GM13976 (cell line): Measurements from ENCODE around the gene RSAD1.

Experiments used
- DNase-seq: peaks from one replicate; pipeline ENCODE4 v3.0.0; 2012; ENCODE audit warnings: low spot score
- in situ Hi-C: fragments of 300-500 bp; cut with MboI; formaldehyde crosslinking; loops from one replicate; pipeline ENCODE4 v1.12.0; 2022; ENCODE audit warnings: low sequenced_read_pairs, mixed read lengths, inconsistent platforms; ENCODE audit not compliant: unreplicated experiment
- TF ChIP-seq, protein P1 (sequence below): IDR thresholded peaks from 2 replicates; pipeline ENCODE4 v1.5.1; 2012; ENCODE audit warnings: borderline replicate concordance, mild to moderate bottlenecking; ENCODE audit not compliant: insufficient read depth; ENCODE audit errors: extremely low read depth, missing control alignments, control extremely low read depth

RSAD1 gene

DNA sequence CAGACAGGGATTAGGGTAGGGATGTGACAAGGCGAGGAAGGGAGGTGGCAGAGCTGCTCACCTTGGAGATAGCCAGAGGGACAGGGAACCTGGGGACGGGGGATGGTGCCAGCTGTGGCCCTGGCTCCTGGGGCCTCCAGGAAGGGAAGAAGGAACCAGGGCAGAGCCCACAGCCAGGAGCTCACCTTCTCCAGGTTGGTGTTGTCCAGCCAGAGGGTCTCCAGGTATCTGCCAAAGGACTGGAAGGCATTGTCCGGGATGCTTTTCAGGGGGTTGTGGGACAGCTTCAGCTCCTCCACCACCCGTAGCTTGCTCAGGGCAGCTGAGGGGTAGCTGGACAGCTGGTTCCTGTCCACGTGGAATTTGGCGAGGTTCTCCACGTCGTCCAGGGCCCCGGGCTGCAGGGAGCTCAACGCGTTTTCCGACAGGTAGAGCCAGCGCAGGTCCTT, 10.8 kb upstream of the RSAD1 start:
- peak; percentile 35 for DNase-seq
- in situ Hi-C loops = no loop called here
- TF ChIP-seq, protein P1, sequence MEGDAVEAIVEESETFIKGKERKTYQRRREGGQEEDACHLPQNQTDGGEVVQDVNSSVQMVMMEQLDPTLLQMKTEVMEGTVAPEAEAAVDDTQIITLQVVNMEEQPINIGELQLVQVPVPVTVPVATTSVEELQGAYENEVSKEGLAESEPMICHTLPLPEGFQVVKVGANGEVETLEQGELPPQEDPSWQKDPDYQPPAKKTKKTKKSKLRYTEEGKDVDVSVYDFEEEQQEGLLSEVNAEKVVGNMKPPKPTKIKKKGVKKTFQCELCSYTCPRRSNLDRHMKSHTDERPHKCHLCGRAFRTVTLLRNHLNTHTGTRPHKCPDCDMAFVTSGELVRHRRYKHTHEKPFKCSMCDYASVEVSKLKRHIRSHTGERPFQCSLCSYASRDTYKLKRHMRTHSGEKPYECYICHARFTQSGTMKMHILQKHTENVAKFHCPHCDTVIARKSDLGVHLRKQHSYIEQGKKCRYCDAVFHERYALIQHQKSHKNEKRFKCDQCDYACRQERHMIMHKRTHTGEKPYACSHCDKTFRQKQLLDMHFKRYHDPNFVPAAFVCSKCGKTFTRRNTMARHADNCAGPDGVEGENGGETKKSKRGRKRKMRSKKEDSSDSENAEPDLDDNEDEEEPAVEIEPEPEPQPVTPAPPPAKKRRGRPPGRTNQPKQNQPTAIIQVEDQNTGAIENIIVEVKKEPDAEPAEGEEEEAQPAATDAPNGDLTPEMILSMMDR = no peak

DNA sequence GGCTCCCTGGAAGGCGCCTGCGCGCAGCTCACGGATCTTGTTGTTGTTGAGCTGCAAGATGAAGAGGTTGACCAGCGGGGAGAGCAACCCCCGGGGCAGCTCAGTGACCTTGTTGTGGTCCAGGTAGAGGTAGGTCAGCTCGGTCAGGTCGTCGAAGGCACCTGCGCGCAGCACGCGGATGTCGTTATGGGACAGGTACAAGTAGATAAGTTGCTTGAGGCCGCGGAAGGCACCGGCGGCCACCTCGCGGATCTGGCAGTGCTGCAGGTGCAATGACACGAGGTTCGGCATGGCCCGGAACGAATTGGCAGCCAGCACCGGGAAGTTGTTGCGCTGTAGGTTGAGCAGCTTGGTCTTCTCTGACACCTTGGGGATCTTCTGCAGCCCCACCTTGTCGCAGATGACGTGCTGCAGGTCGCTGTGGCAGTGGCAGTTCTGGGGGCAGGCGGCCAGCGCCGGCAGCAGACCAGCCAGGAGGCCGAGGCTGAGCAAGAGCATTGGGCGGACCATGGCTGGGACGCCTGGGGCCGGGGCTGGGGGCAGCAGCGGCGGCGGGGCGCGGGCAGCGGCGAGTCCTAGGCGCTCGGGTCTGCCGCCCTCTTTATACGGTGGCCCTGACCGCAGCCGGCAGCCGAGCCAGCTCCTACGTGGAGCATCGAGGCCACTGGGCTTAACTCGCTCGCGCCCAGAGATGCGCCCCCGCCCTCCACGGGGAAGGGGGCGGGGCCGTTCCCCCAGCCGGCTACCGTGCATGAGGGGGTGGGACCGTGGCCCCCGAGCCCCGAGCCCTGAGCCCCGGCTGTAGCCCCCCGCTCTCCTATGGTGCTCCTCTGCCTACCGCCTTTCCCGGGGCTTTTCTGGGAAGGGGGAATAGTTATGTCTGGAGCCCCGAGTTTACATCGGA, 10.1 kb upstream of the RSAD1 start, which contains the start of gene CHAD:
Gene CHAD, minus strand, starts transcription at position 577 of the 904 bp plus-strand sequence. Its CDS starts 67 bp downstream, at position 510.
- TF ChIP-seq, protein P1 = no peak
- in situ Hi-C loops = no loop called here
- peak; percentile 57 for DNase-seq

DNA sequence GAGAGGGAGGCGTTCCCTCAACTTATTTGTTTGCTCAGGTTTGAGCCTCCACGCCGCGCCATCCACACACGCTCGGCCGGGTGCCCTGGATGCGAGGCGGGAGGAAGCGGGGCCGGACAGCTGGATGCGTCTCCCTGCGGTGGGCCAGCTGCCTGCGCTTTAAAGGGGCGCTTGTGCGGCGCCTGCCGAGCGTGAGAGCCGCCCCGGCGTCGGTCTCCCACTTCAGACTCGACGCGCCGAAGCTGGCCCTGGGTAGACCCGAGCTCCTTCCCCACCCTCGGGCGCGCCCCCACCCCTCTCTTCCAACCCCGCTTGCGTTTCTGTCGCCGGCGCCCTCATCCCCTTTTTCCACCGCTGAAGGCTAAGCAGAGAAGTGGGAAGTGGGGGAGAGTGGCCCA, 9.5 kb upstream of the RSAD1 start:
- no peak for DNase-seq
- TF ChIP-seq, protein P1 = no peak
- in situ Hi-C loops = no loop called here

DNA sequence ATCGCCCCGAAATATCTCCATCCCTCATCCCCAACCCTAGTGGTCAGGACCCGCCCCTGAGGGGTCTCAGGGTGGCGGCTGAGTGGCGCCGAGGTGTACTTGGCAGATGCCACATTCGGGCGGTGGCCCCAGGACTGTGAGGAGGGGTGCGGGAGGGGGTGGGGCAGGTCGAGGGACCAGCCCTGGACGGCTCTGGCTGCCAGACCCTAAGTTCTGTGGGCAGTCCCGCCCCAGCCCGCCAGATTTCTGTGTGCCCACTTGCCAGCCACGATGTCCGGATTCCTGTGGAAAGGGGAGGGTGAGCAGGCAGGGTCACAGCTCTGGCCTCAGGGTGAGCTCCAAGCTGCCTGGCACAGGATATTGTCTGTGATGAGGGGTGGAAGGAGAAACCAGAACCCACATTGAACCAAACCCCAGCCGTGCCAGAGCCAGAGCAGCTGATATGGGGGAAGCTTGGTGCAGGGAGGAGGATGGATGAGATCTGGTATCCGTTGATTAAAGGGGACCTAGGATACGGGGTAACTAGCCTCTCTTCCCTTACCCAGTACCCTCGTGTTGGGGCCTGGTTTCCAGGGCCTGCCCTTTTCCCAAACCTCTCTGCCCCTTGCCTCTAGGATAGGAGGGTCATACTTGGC, 8.9 kb upstream of the RSAD1 start:
- in situ Hi-C loops = no loop called here
- DNase-seq = no peak
- TF ChIP-seq, protein P1 = no peak

DNA sequence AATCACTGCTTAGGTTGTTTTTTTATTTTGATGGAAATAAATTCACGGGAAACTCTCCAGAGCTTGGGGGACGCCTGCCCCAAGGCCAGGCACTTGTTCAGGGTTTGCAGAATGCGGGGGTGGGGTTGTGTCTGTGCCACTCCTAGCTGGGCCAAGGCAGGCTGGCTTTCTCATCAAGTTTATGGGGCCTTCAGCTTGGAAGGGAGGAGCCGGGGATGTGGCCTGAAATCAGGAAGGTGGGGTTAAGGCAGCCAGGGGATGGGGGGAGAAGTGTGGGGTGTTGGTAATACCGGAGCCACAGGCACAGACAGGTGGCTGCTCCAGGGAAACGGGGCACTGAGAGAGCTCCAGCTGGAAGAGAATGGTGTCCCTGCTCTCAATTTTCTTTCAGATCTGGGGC, 8.2 kb upstream of the RSAD1 start:
- in situ Hi-C loops = no loop called here
- TF ChIP-seq, protein P1 = no peak
- no peak for DNase-seq

DNA sequence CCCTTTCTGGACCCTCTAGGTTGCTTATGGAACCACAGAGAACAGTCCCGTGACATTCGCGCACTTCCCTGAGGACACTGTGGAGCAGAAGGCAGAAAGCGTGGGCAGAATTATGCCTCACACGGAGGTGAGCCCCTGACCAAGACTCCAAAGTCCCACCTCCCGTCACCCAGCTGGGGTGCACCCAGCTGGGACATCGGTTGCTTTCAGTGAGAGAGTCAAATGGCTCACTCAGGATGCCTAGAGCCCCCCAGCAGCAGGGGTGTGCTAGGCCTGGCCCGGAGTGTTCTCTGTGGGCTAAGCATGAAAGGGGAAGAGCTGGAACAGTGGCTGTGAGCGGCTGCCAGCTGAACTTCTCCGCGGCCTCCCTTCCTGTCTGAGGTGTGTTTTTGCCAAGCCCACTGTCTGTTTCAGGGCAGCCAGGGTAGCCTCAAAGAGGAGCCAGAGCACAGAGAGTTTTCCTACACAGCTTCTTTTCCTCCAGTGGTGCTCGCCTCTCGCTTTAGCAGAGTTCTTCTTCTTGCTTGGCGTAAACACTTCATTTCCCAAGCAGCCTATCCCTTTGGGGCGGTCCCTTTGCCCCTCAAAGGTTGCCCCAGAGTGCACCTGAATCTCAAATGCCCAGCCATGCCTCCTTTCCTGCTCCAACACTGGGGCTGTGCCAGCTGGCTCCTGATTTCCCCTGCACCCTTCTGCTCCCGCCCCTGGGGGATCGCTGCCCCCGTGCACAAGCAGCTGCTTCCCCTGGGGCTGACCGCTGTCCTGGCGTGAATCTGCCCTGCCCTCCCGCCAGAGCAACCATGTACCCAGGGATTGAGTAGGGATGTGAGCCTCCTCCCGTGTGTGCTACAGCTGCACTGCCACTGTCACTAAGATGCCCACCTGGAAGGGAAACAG, 7.4 kb upstream of the RSAD1 start:
- in situ Hi-C loops = no loop called here
- DNase-seq = no peak
- TF ChIP-seq, protein P1 = no peak
